Right lobe of liver (tissue), 6 donors: Measurements from ENCODE around the gene TCN2. TPM values are rescaled to one million over a fixed set of nuclear protein-coding genes. Genes with fewer than 3 reads are reported as not detected.

Experiments used
- ATAC-seq, 4 donors: fragments of 200-7000 bp; cut with Tn5 transposase; one replicate each; pipeline ENCODE4 v1.9.1; 2020; ENCODE audit warnings: mild to moderate bottlenecking in 4 of 4, moderate library complexity in 4 of 4
- DNase-seq, 3 donors: peaks; one replicate each; pipeline ENCODE4 v3.0.0-alpha.2; 2020
- H3K27ac ChIP-seq, 3 donors: fragments of 200-600 bp; one replicate each; pipeline ENCODE4 v1.8.0; 2022
- H3K27me3 ChIP-seq, 2 donors: fragments of 200-600 bp; one replicate each; pipeline ENCODE4 v1.8.0; 2022
- H3K36me3 ChIP-seq, 4 donors: fragments of 200-600 bp; sonication (generic) in 1 of 4; one replicate each; pipeline versions ENCODE4 v1.5.1 to v1.8.0; 2017 to 2022; ENCODE audit warnings: control low read depth in 1 of 4
- H3K4me1 ChIP-seq, 4 donors: fragments of 200-600 bp; sonication (generic) in 1 of 4; one replicate each; pipeline versions ENCODE4 v1.5.1 to v1.8.0; 2017 to 2022; ENCODE audit warnings: control low read depth in 1 of 4
- H3K4me3 ChIP-seq, 3 donors: fragments of 200-600 bp; one replicate each; pipeline ENCODE4 v1.8.0; 2022
- H3K9me3 ChIP-seq, 4 donors: fragments of 200-600 bp; sonication (generic) in 1 of 4; one replicate each; pipeline versions ENCODE4 v1.5.1 to v1.8.0; 2017 to 2022; ENCODE audit warnings: control low read depth in 1 of 4
- CTCF ChIP-seq, 4 donors: fragments of 200-600 bp in 3 of 4; fragments of 450-650 bp in 1 of 4; IDR thresholded peaks; one replicate each; pipeline versions ENCODE4 v1.5.1 to v1.8.0; 2016 to 2022; ENCODE audit warnings: antibody characterized with exemption in 4 of 4, mild to moderate bottlenecking in 2 of 4
- POLR2A ChIP-seq: fragments of 450-650 bp; IDR thresholded peaks from one replicate; pipeline ENCODE4 v1.6.1; 2017; ENCODE audit warnings: antibody characterized with exemption, mild to moderate bottlenecking
- WGBS: methylation state at CpG from one replicate; pipeline ENCODE4 v1.1.6; 2018; ENCODE audit warnings: low coverage, low lambda C conversion rate; ENCODE audit not compliant: insufficient coverage; ENCODE audit errors: missing lambda C conversion rate; 5-methylcytosine and 5-hydroxymethylcytosine counted together
- intact Hi-C, 2 donors: fragments of 100-400 bp; cut with DNase I; formaldehyde crosslinking; loops; one replicate each; pipeline versions ENCODE4 v1.11.2 to v1.14.1; 2022
- total RNA-seq, 6 experiments: library from RNA; depleted of rRNA in 2 of 6; stranded (reverse); fragments of >200 nt in 2 of 6; fragmentation: NEBNext Ultra II Directional in 3 of 6; extraction: Animal tissue kit (Norgen Biotek cat#: 25700) in 3 of 6; gene quantifications; one replicate each; pipeline versions ENCODE4 v1.1.0 to v1.2.4, GENCODE V29; 2016 to 2023
- donor health status: DM: no; HTN: yes; CAD: no.
- donor health status: DM: no; HTN: no; CAD: no.
- donor health status: DM: no; HTN: no; CAD: no.
- donor health status: DM: no; HTN: yes; CAD: no.
- donor health status: DM: no; HTN: yes; CAD: no.

TCN2 gene
- total RNA-seq, 6 experiments from 2014 or later: 8.9 to 14.6 (median 12.8) TPM

GRCh38 chr22:30648825-30649224, 41.9 kb downstream of the TCN2 start:
- Histone ChIP-seq H3K27me3 (no peaks in the 10 kb centered on the region), H3K9me3 (no peaks in the 10 kb centered on the region), H3K4me3 (no peak overlapping the region), H3K36me3 (no peaks in the 10 kb centered on the region), H3K4me1 (no peaks in the 10 kb centered on the region), H3K27ac (no peak overlapping the region)
- intact Hi-C loops: no loop called here
- no peak for TF ChIP-seq POLR2A
- no peak for TF ChIP-seq CTCF (IDR thresholded peaks at IDR 0.05)
- DNase-seq (no peak), ATAC-seq (no peak)
- WGBS: 86% methylated on average over 1 of the region's 3 CpGs

GRCh38 chr22:30649430-30650007, 42.5 kb downstream of the TCN2 start:
- Histone ChIP-seq H3K4me1 (no peaks in the 10 kb centered on the region), H3K4me3 (no peak overlapping the region), H3K27ac (no peak overlapping the region), H3K27me3 (no peaks in the 10 kb centered on the region), H3K36me3 (no peaks in the 10 kb centered on the region), H3K9me3 (no peaks in the 10 kb centered on the region)
- no peak for TF ChIP-seq POLR2A
- no peak for TF ChIP-seq CTCF (IDR thresholded peaks at IDR 0.05)
- 18% methylated on average over 2 of the region's 7 CpGs for WGBS
- DNase-seq: peak in 1 of 3 donors; percentile 44
- intact Hi-C loops: no loop called here
- peak in 2 of 4 donors; percentile 25 to 67 for ATAC-seq

- intact Hi-C loops: no loop called here
- no peak for TF ChIP-seq POLR2A
- no peak for TF ChIP-seq CTCF (IDR thresholded peaks at IDR 0.05)
- DNase-seq: no peak
- no peak overlapping the region for H3K4me3 ChIP-seq
- H3K9me3 ChIP-seq: no peaks in the 10 kb centered on the region
- no peaks in the 10 kb centered on the region for H3K36me3 ChIP-seq
- no peaks in the 10 kb centered on the region for H3K27me3 ChIP-seq
- no peak overlapping the region for H3K27ac ChIP-seq
- no peak for ATAC-seq
- 80% methylated on average over 1 of the region's 5 CpGs for WGBS
- no peaks in the 10 kb centered on the region for H3K4me1 ChIP-seq
These were observed 43.6 kb downstream of the TCN2 start for GRCh38 chr22:30650508-30651116.

GRCh38 chr22:30652852-30653251, 45.9 kb downstream of the TCN2 start:
- 38% methylated on average over 1 of the region's 2 CpGs for WGBS
- DNase-seq: no peak
- H3K4me1 ChIP-seq: no peaks in the 10 kb centered on the region
- H3K27ac ChIP-seq: no peak overlapping the region
- ATAC-seq: no peak
- TF ChIP-seq POLR2A (no peak), CTCF (IDR thresholded peaks at IDR 0.05) (no peak)
- no peaks in the 10 kb centered on the region for H3K27me3 ChIP-seq
- no peak overlapping the region for H3K4me3 ChIP-seq
- intact Hi-C loops: no loop called here
- no peaks in the 10 kb centered on the region for H3K9me3 ChIP-seq
- H3K36me3 ChIP-seq: no peaks in the 10 kb centered on the region
